HepG2 (cell line): ENCODE measurements around the gene LNX2. TPM values are rescaled to one million over a fixed set of nuclear protein-coding genes. Genes with fewer than 3 reads are reported as not detected.

Experiments
- CREM ChIP-seq, 2 experiments: sonication (generic) in 1 of 2; formaldehyde crosslinking in 1 of 2; IDR thresholded peaks; 2 replicates each; pipeline versions ENCODE4 v1.4.0 to v1.6.1; 2016 to 2020; ENCODE audit warnings: antibody characterized with exemption in 1 of 2, mild to moderate bottlenecking in 1 of 2, missing genetic modification reagents in 1 of 2
- ELF3 ChIP-seq: IDR thresholded peaks from 2 replicates; pipeline ENCODE4 v1.6.1; 2016; ENCODE audit warnings: missing genetic modification reagents, missing compliant biosample characterization
- FIP1L1 ChIP-seq: fragments of 200-400 bp; formaldehyde crosslinking; IDR thresholded peaks from 2 replicates; pipeline ENCODE4 v1.6.1; 2018; ENCODE audit warnings: low read depth, mild to moderate bottlenecking, low read length, moderate library complexity, borderline replicate concordance; ENCODE audit not compliant: insufficient read depth
- FOXP1 ChIP-seq, 2 experiments: fragments of 450-650 bp in 1 of 2; IDR thresholded peaks; 2 replicates each; pipeline ENCODE4 v1.6.1; 2017 to 2018; ENCODE audit warnings: antibody characterized with exemption in 1 of 2
- MEF2D ChIP-seq: sonication (generic); formaldehyde crosslinking; IDR thresholded peaks from 2 replicates; pipeline ENCODE4 v1.5.1; 2020; ENCODE audit warnings: mild to moderate bottlenecking, missing genetic modification reagents
- PHF20 ChIP-seq: sonication (generic); formaldehyde crosslinking; IDR thresholded peaks from 2 replicates; pipeline ENCODE4 v1.5.0; 2020; ENCODE audit warnings: mild to moderate bottlenecking, missing genetic modification reagents
- SSRP1 ChIP-seq: IDR thresholded peaks from 2 replicates; pipeline ENCODE4 v1.6.1; 2016; ENCODE audit warnings: control low read depth
- TCF7 ChIP-seq: sonication (generic); IDR thresholded peaks from 2 replicates; pipeline ENCODE4 v1.6.1; 2016; ENCODE audit warnings: antibody characterized with exemption, low read depth
- TEAD3 ChIP-seq: optimal IDR thresholded peaks from 2 replicates; pipeline ENCODE3; 2016; ENCODE audit warnings: borderline replicate concordance
- ZNF431 ChIP-seq: sonication (generic); formaldehyde crosslinking; IDR thresholded peaks from 2 replicates; pipeline ENCODE4 v1.9.0; 2022; ENCODE audit warnings: missing genetic modification reagents, low read depth, mild to moderate bottlenecking, borderline replicate concordance
- ZNF557 ChIP-seq: sonication (generic); formaldehyde crosslinking; IDR thresholded peaks from 2 replicates; pipeline ENCODE4 v1.4.0; 2020; ENCODE audit warnings: missing genetic modification reagents
- ZNF674 ChIP-seq: sonication (generic); formaldehyde crosslinking; IDR thresholded peaks from 2 replicates; pipeline ENCODE4 v1.5.0; 2020; ENCODE audit warnings: low read depth, mild to moderate bottlenecking, missing genetic modification reagents
- polyA plus RNA-seq, 8 experiments: library from polyadenylated mRNA; depleted of rRNA in 3 of 8; stranded (reverse) in 7 of 8; unstranded in 1 of 8; fragments of >200 nt; fragmentation: Illumina TruSeq in 4 of 8; extraction: Trizol in 4 of 8; gene quantifications; 2 replicates each; pipeline versions ENCODE4 v1.2.1 to v1.2.3, GENCODE V29; 2011 to 2016; ENCODE audit warnings: low read depth in 4 of 8, missing spikeins in 1 of 8, mixed read lengths in 1 of 8; ENCODE audit not compliant: insufficient read depth in 1 of 8
- total RNA-seq, 5 experiments: library from RNA; depleted of rRNA; stranded (reverse); fragments of >200 nt; fragmentation: Illumina TruSeq; extraction: Trizol; gene quantifications; 2 replicates each; pipeline ENCODE4 v1.2.3, GENCODE V29; 2016; ENCODE audit warnings: low read depth in 1 of 5
- TF ChIP-seq, protein P1 (sequence below): sonication (generic); formaldehyde crosslinking; IDR thresholded peaks from 2 replicates; pipeline ENCODE4 v1.4.0; 2020; ENCODE audit warnings: missing genetic modification reagents
- TF ChIP-seq, protein P2 (sequence below): sonication (generic); formaldehyde crosslinking; conservative IDR thresholded peaks from 2 replicates; pipeline ENCODE4 v1.4.0; 2020; ENCODE audit warnings: mild to moderate bottlenecking, missing genetic modification reagents, moderate library complexity

LNX2 gene
- total and polyA plus RNA-seq, 2 of the 13 experiments (the other 11 are each of a cell fraction or from before 2014, with no cell fraction given) = 9.2 to 9.7 TPM

DNA sequence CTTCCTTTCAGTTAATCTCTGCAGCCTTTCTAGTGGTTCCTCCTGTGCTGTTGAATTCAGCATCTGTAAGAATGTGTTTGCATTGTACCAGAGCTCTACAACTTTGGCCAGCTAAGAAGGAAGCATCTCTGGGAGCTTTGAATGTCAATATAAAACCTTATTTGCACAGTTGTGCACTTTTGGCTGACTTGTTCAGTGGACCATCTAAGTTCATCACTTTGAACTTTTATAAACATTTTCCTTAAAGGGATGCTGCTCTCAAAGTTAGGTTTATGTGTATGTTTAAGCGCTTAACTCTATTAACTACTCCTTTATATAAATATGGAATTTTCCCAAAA is 16.9 kb upstream of the LNX2 start (continued):
- TF ChIP-seq ELF3 (CRISPR knock-in tag) (peak; percentile 69), SSRP1 (CRISPR knock-in tag) (no peak), FIP1L1 (no peak), PHF20 (CRISPR knock-in tag) (no peak), ZNF431 (no peak), CREM (IDR thresholded peaks at IDR 0.05) (peak; percentile 19; the same call in 1 of the 2 replicates), CREM (CRISPR knock-in tag; IDR thresholded peaks at IDR 0.05) (no peak), MEF2D (no peak), FOXP1 (IDR thresholded peaks at IDR 0.05) (no peak), FOXP1 (CRISPR knock-in tag; IDR thresholded peaks at IDR 0.05) (0 out of 2 replicates have a peak, but pooled peaks have one; percentile 19), ZNF674 (CRISPR knock-in tag) (no peak), TCF7 (peak; percentile 59), ZNF557 (CRISPR knock-in tag) (no peak), TEAD3 (CRISPR knock-in tag) (peak; percentile 30)
- TF ChIP-seq, protein P1, sequence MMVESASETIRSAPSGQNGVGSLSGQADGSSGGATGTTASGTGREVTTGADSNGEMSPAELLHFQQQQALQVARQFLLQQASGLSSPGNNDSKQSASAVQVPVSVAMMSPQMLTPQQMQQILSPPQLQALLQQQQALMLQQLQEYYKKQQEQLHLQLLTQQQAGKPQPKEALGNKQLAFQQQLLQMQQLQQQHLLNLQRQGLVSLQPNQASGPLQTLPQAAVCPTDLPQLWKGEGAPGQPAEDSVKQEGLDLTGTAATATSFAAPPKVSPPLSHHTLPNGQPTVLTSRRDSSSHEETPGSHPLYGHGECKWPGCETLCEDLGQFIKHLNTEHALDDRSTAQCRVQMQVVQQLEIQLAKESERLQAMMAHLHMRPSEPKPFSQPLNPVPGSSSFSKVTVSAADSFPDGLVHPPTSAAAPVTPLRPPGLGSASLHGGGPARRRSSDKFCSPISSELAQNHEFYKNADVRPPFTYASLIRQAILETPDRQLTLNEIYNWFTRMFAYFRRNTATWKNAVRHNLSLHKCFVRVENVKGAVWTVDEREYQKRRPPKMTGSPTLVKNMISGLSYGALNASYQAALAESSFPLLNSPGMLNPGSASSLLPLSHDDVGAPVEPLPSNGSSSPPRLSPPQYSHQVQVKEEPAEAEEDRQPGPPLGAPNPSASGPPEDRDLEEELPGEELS = 0 out of 2 replicates have a peak, but pooled peaks have one; percentile 13
- TF ChIP-seq, protein P2, sequence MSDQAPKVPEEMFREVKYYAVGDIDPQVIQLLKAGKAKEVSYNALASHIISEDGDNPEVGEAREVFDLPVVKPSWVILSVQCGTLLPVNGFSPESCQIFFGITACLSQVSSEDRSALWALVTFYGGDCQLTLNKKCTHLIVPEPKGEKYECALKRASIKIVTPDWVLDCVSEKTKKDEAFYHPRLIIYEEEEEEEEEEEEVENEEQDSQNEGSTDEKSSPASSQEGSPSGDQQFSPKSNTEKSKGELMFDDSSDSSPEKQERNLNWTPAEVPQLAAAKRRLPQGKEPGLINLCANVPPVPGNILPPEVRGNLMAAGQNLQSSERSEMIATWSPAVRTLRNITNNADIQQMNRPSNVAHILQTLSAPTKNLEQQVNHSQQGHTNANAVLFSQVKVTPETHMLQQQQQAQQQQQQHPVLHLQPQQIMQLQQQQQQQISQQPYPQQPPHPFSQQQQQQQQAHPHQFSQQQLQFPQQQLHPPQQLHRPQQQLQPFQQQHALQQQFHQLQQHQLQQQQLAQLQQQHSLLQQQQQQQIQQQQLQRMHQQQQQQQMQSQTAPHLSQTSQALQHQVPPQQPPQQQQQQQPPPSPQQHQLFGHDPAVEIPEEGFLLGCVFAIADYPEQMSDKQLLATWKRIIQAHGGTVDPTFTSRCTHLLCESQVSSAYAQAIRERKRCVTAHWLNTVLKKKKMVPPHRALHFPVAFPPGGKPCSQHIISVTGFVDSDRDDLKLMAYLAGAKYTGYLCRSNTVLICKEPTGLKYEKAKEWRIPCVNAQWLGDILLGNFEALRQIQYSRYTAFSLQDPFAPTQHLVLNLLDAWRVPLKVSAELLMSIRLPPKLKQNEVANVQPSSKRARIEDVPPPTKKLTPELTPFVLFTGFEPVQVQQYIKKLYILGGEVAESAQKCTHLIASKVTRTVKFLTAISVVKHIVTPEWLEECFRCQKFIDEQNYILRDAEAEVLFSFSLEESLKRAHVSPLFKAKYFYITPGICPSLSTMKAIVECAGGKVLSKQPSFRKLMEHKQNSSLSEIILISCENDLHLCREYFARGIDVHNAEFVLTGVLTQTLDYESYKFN (CRISPR knock-in tag) = peak; percentile 55
